Mucosa of descending colon (tissue), 3 donors: Measurements from ENCODE around the gene ZNF789. TPM values are rescaled to one million over a fixed set of nuclear protein-coding genes. Genes with fewer than 3 reads are reported as not detected.
A peak's percentile ranks its signal among the peaks of the same experiment; 100 is the strongest.
"Not testable (repeated sequence)": the region's sequence is repeated elsewhere in the genome, so short reads cannot be mapped to it uniquely, and the experiment has no call there.

ENCODE experiments used
- ATAC-seq: fragments of 200-7000 bp; cut with Tn5 transposase; one replicate; pipeline ENCODE4 v1.9.1; 2020; ENCODE audit warnings: mild to moderate bottlenecking, moderate library complexity
- DNase-seq, 3 donors: peaks; one replicate each; pipeline ENCODE4 v3.0.0-alpha.2; 2020
- H3K36me3 ChIP-seq: fragments of 200-600 bp; one replicate; pipeline ENCODE4 v1.8.0; 2021; ENCODE audit warnings: low read depth, mild to moderate bottlenecking
- H3K4me1 ChIP-seq: fragments of 200-600 bp; one replicate; pipeline ENCODE4 v1.8.0; 2021; ENCODE audit warnings: low read depth, mild to moderate bottlenecking
- H3K4me3 ChIP-seq: fragments of 200-600 bp; one replicate; pipeline ENCODE4 v1.8.0; 2021; ENCODE audit warnings: mild to moderate bottlenecking
- H3K9me3 ChIP-seq: fragments of 200-600 bp; one replicate; pipeline ENCODE4 v1.8.0; 2021; ENCODE audit warnings: mild to moderate bottlenecking
- intact Hi-C, 2 donors: fragments of 100-400 bp; cut with DNase I in 1 of 2; cut with micrococcal nuclease in 1 of 2; formaldehyde crosslinking; loops; one replicate each; pipeline versions ENCODE4 v1.11.0 to v1.11.1; 2022; cut with DNase I, micrococcal nuclease
- total RNA-seq, 3 donors: library from RNA; stranded (reverse); fragmentation: NEBNext Ultra II Directional in 2 of 3; extraction: Animal tissue kit (Norgen Biotek cat#: 25700) in 2 of 3; gene quantifications; one replicate each; pipeline versions ENCODE4 v1.2.1 to v1.2.4, GENCODE V29; 2021 to 2023
- TF ChIP-seq, protein P1 (sequence below): fragments of 200-600 bp; IDR thresholded peaks from one replicate; pipeline ENCODE4 v1.8.0; 2022; ENCODE audit warnings: antibody characterized with exemption, mild to moderate bottlenecking
- donor health status: DM: no; HTN: no; CAD: no; lungs with moderate emphysema.
- donor health status: DM: no; HTN: no; CAD: no.
- donor health status: DM: no; HTN: yes; CAD: no.

The ZNF789 gene
- total RNA-seq, 3 donors from 2014 or later = 12.3 to 25.4 (median 23.4) TPM

DNA sequence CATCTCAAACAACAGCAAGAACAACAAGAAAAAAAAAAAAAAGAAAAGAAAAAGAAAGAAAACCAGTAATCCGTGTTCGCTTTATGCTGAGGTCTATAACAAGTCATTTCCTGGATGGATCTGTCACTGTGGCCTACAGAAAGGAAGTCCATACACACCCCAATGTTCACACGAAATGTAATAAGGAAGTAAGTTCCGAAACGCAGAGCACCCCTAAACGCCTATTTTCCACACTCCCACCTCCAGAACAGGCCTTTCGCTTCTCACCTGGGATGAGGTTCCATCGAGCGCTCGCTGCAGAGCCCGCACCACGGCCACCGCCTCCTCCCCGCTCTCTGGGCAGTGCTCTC is 26.7 kb downstream of the ZNF789 start:
- no peak for DNase-seq
- peak; percentile 67 for ATAC-seq
- H3K9me3 ChIP-seq = peaks cover 14% of the 10 kb centered on the region
- TF ChIP-seq, protein P1, sequence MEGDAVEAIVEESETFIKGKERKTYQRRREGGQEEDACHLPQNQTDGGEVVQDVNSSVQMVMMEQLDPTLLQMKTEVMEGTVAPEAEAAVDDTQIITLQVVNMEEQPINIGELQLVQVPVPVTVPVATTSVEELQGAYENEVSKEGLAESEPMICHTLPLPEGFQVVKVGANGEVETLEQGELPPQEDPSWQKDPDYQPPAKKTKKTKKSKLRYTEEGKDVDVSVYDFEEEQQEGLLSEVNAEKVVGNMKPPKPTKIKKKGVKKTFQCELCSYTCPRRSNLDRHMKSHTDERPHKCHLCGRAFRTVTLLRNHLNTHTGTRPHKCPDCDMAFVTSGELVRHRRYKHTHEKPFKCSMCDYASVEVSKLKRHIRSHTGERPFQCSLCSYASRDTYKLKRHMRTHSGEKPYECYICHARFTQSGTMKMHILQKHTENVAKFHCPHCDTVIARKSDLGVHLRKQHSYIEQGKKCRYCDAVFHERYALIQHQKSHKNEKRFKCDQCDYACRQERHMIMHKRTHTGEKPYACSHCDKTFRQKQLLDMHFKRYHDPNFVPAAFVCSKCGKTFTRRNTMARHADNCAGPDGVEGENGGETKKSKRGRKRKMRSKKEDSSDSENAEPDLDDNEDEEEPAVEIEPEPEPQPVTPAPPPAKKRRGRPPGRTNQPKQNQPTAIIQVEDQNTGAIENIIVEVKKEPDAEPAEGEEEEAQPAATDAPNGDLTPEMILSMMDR = no peak
- peaks cover 21% of the 10 kb centered on the region for H3K4me1 ChIP-seq
- peak overlapping the region; percentile 88 for H3K4me3 ChIP-seq
- peaks cover 3% of the 10 kb centered on the region for H3K36me3 ChIP-seq
- intact Hi-C loops = no loop called here

DNA sequence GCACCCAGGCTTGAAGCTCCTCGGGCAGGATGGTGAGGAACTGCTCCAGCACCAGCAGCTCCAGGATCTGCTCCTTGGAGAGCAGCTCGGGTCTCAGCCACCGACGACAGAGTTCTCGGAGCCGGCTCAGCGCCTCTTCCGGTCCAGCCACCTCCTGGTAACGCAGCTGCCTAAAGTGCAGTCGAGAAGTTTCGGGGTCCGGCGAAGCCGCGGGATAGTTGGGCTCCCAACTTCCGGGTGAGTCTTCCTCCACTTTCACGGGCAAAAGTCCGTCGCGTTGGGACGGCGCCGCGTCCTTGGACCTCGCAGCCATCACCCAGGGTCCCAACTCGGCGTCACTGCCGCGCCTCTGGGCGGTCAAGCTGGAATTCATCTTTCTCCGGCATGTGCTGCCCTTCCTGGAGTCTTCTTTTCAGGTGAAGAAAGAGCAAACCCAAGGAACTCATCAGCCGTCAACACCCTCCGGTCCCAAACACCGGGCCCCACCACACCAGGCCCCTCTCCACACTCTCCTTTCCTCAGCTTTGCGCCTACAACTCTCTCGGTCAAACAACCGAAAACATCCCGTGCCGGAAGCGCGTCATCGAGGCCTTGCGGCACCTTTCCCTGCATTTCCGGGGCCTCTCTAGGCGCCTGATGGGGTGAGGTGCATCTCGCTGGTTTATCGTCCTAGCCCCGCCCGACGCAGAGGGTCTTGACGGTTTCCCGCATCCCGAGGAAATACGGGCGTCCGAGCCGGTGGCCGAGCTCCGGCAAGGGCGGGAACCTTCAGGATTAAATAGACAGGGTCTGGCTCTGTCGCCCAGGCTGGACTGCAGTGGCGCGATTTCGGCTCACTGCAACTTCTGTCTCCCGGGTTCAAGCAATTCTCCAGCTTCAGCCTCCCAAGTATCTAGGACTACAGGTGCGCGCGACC is 27.3 kb downstream of the ZNF789 start, which contains the start of gene ZNF394:
ZNF394 (minus strand) TSS at position 561 of the 916 bp plus-strand sequence; CDS start at position 373, 188 bp downstream.
- Histone ChIP-seq H3K36me3 (no peaks in the 10 kb centered on the region), H3K9me3 (peaks cover 7% of the 10 kb centered on the region), H3K4me3 (peak within 1 kb of the TSS; percentile 88), H3K4me1 (peaks cover 21% of the 10 kb centered on the region)
- peak; percentile 73 for ATAC-seq
- TF ChIP-seq, protein P1 = no peak
- peak; percentile 92 to 95 (median 95) for DNase-seq
- intact Hi-C loops = no loop called here

- intact Hi-C loops = no loop called here
- H3K9me3 ChIP-seq = peaks cover 1% of the 10 kb centered on the region
- ATAC-seq = no peak
- peaks cover 23% of the 10 kb centered on the region for H3K4me1 ChIP-seq
- TF ChIP-seq, protein P1 = no peak
- peak overlapping the region; percentile 88 for H3K4me3 ChIP-seq
- peak in 2 of 3 donors; percentile 17 to 53 for DNase-seq
- H3K36me3 ChIP-seq = no peaks in the 10 kb centered on the region
These were observed 27.9 kb downstream of the ZNF789 start for GRCh38 chr7:99500637-99501009.

DNA sequence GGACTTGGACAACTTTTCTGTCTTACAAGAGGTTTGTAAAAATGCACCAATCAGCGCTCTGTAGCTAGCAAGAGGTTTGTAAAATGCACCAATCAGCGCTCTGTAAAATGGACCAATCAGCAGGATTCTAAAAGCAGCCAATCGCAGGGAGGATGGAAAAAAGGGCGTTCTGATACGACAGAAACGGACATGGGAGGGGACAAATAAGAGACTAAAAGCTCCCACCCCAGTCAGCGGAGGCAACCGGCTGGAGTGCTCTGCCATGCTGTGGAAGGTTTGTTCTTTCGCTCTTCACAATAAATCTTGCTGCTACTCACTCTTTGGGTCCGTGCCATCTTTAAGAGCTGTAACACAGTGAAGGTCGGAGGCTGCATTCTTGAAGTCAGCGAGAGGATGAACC is 28.5 kb downstream of the ZNF789 start:
- ATAC-seq, H3K4me3 ChIP-seq, intact Hi-C loops, H3K9me3 ChIP-seq, H3K36me3 ChIP-seq: not testable (repeated sequence)
- peak in 1 of 3 donors; percentile 27 for DNase-seq
- H3K4me1 ChIP-seq = peaks cover 29% of the 10 kb centered on the region

DNA sequence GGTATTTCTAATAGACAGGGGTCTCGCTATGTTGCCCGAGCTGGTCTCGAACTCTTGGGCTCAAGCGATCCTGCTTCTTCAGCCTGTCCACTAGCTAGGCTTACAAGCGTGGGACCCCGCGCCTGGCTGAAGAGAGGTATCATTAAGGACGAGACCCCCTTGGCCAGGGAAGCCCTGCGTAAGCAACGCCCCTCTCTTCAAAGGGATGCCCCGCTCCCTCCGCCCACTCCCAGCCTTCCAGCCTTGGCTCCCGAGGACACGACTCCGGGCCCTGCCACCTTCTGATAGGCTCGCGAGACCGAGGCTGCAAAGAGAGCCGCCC is 31.6 kb downstream of the ZNF789 start:
- DNase-seq (no peak), ATAC-seq (no peak)
- peaks cover 37% of the 10 kb centered on the region for H3K4me1 ChIP-seq
- no peaks in the 10 kb centered on the region for H3K9me3 ChIP-seq
- H3K36me3 ChIP-seq = no peaks in the 10 kb centered on the region
- H3K4me3 ChIP-seq = peak overlapping the region; percentile 59
- TF ChIP-seq, protein P1 = no peak
- intact Hi-C loops = no loop called here

- peak; percentile 99 for DNase-seq
- H3K4me3 ChIP-seq = peak within 1 kb of the TSS; percentile 59
- no peaks in the 10 kb centered on the region for H3K36me3 ChIP-seq
- TF ChIP-seq, protein P1 = peak; percentile 6
- peak; percentile 94 for ATAC-seq
- H3K9me3 ChIP-seq = no peaks in the 10 kb centered on the region
- H3K4me1 ChIP-seq = peaks cover 37% of the 10 kb centered on the region
- intact Hi-C loops = no loop called here
These were observed 32.1 kb downstream of the ZNF789 start, which contains the start of gene ZKSCAN5 for GRCh38 chr7:99504603-99505323. Gene ZKSCAN5, plus strand, starts transcription at chr7:99504662. Its CDS starts 1,383 bp downstream, at chr7:99506045.
